SU-DHL-6 (cell line): ENCODE results near the gene VPS26A.

ENCODE experiments used
- H2AFZ ChIP-seq: fragments of 200-600 bp; sonication (generic); 2 replicates; pipeline ENCODE4 v1.6.1; 2014; ENCODE audit warnings: low read depth, mild to moderate bottlenecking, moderate library complexity, mixed read lengths, antibody characterized with exemption, low read length; ENCODE audit not compliant: severe bottlenecking
- H3F3A ChIP-seq: fragments of 200-600 bp; shearing (Covaris generic); 2 replicates; pipeline ENCODE4 v1.6.0; 2016; ENCODE audit warnings: antibody characterized with exemption, mild to moderate bottlenecking; ENCODE audit not compliant: insufficient read depth
- H3K27ac ChIP-seq: fragments of 200-600 bp; sonication (generic); 2 replicates; pipeline ENCODE4 v1.5.1; 2016; ENCODE audit warnings: low read depth, mild to moderate bottlenecking, low read length, moderate library complexity, mixed read lengths
- H3K27me3 ChIP-seq: fragments of 200-600 bp; sonication (generic), shearing (Covaris generic); 2 replicates; pipeline ENCODE4 v1.6.0; 2014; ENCODE audit warnings: mild to moderate bottlenecking, low read length
- H3K36me3 ChIP-seq: fragments of 200-600 bp; sonication (generic); 2 replicates; pipeline ENCODE4 v1.6.1; 2014; ENCODE audit warnings: mild to moderate bottlenecking, low read length, mixed read lengths
- H3K4me2 ChIP-seq: fragments of 300-600, 200-600 bp; shearing (Covaris generic), sonication (generic); 2 replicates; pipeline ENCODE4 v1.6.0; 2014; ENCODE audit warnings: low read length, low read depth, mild to moderate bottlenecking; ENCODE audit not compliant: poor library complexity, severe bottlenecking
- H3K4me3 ChIP-seq: fragments of 200-600 bp; sonication (generic); 2 replicates; pipeline ENCODE4 v1.5.1; 2014; ENCODE audit warnings: antibody characterized with exemption, low read length, mild to moderate bottlenecking, mixed read lengths; ENCODE audit not compliant: insufficient read depth, poor library complexity, severe bottlenecking
- H3K79me2 ChIP-seq: fragments of 200-600 bp; sonication (generic); 2 replicates; pipeline ENCODE4 v1.6.1; 2014; ENCODE audit warnings: mild to moderate bottlenecking, low read length, moderate library complexity; ENCODE audit not compliant: insufficient read depth
- H3K9ac ChIP-seq: fragments of 200-600 bp; sonication (generic); 2 replicates; pipeline ENCODE4 v1.7.0; 2014; ENCODE audit warnings: mild to moderate bottlenecking, low read length
- H3K9me2 ChIP-seq: fragments of 200-600 bp; sonication (generic); replicated peaks from 2 replicates; pipeline ENCODE4 v1.6.1; 2014; ENCODE audit warnings: low read length; ENCODE audit not compliant: insufficient read depth
- H3K9me3 ChIP-seq: fragments of 200-600 bp; sonication (generic); 2 replicates; pipeline ENCODE4 v1.6.1; 2014; ENCODE audit warnings: low read length, mixed read lengths; ENCODE audit not compliant: insufficient read depth
- H4K20me1 ChIP-seq: fragments of 200-600 bp; sonication (generic); 2 replicates; pipeline ENCODE4 v1.6.1; 2014; ENCODE audit warnings: low read depth, mild to moderate bottlenecking, antibody characterized with exemption, low read length, moderate library complexity, mixed read lengths
- CTCF ChIP-seq: fragments of 200-600 bp; sonication (generic); IDR thresholded peaks from one replicate; pipeline ENCODE4 v1.5.1; 2017; ENCODE audit warnings: antibody characterized with exemption, mild to moderate bottlenecking, low read length, moderate library complexity; ENCODE audit not compliant: insufficient read depth, poor library complexity, severe bottlenecking
- EZH2phosphoT487 ChIP-seq: fragments of 200-600 bp; sonication (generic), shearing (Covaris generic); conservative IDR thresholded peaks from 2 replicates; pipeline ENCODE4 v1.6.1; 2018; ENCODE audit warnings: mild to moderate bottlenecking, antibody characterized with exemption, low read length, moderate library complexity, mixed read lengths

Gene VPS26A

GRCh38 chr10:69208761-69209160 lies 84.8 kb downstream of the VPS26A start:
- no peaks in the 10 kb centered on the region for H3K9me2 ChIP-seq
- peaks cover 14% of the 10 kb centered on the region for H3K36me3 ChIP-seq
- H3K4me2 ChIP-seq: no peak overlapping the region
- no peaks in the 10 kb centered on the region for H3F3A ChIP-seq
- H3K4me3 ChIP-seq: no peak overlapping the region
- H2AFZ ChIP-seq: no peak overlapping the region
- no peaks in the 10 kb centered on the region for H3K27me3 ChIP-seq
- H3K9ac ChIP-seq: no peak overlapping the region
- TF ChIP-seq EZH2phosphoT487: no peak
- TF ChIP-seq CTCF: no peak
- no peaks in the 10 kb centered on the region for H3K79me2 ChIP-seq
- H3K27ac ChIP-seq: no peak overlapping the region
- H3K9me3 ChIP-seq: no peaks in the 10 kb centered on the region
- H4K20me1 ChIP-seq: no peaks in the 10 kb centered on the region

- TF ChIP-seq EZH2phosphoT487 (no peak), CTCF (no peak)
- H3K9me3 ChIP-seq: no peaks in the 10 kb centered on the region
Observed at GRCh38 chr10:69209787-69210484, 86.0 kb downstream of the VPS26A start.

GRCh38 chr10:69211104-69211503 lies 87.1 kb downstream of the VPS26A start:
- TF ChIP-seq EZH2phosphoT487 (no peak), CTCF (no peak)
- no peaks in the 10 kb centered on the region for H3K27me3 ChIP-seq

More at GRCh38 chr10:69209787-69210484, 86.0 kb downstream of the VPS26A start:
- no peaks in the 10 kb centered on the region for H3K79me2 ChIP-seq
- no peaks in the 10 kb centered on the region for H3K27me3 ChIP-seq
- H3F3A ChIP-seq: no peaks in the 10 kb centered on the region
- H3K9me2 ChIP-seq: no peaks in the 10 kb centered on the region
- H3K27ac ChIP-seq: no peak overlapping the region
- H3K4me3 ChIP-seq: no peak overlapping the region
- H4K20me1 ChIP-seq: no peaks in the 10 kb centered on the region
- H3K4me2 ChIP-seq: no peak overlapping the region
- no peak overlapping the region for H2AFZ ChIP-seq
- peaks cover 9% of the 10 kb centered on the region for H3K36me3 ChIP-seq
- H3K9ac ChIP-seq: no peak overlapping the region

More at GRCh38 chr10:69211104-69211503, 87.1 kb downstream of the VPS26A start:
- H3K9me2 ChIP-seq: no peaks in the 10 kb centered on the region
- no peak overlapping the region for H2AFZ ChIP-seq
- no peaks in the 10 kb centered on the region for H3F3A ChIP-seq
- no peaks in the 10 kb centered on the region for H4K20me1 ChIP-seq
- no peaks in the 10 kb centered on the region for H3K79me2 ChIP-seq
- no peak overlapping the region for H3K4me2 ChIP-seq
- no peaks in the 10 kb centered on the region for H3K9me3 ChIP-seq
- no peak overlapping the region for H3K4me3 ChIP-seq
- H3K36me3 ChIP-seq: peaks cover 8% of the 10 kb centered on the region
- H3K27ac ChIP-seq: no peak overlapping the region
- no peak overlapping the region for H3K9ac ChIP-seq
